T1000 (cell line): ENCODE data around the gene TP53BP2.
A peak's percentile ranks its signal among the peaks of the same experiment; 100 is the strongest.
"Not testable (repeated sequence)": the region's sequence is repeated elsewhere in the genome, so short reads cannot be mapped to it uniquely, and the experiment has no call there.

Source experiments
- DNase-seq: peaks from one replicate; lab custom pipeline; 2025; ENCODE audit warnings: mixed read lengths; lab: John Stamatoyannopoulos, UW

TP53BP2 gene

GRCh38 chr1:223852337-223852736, 6.6 kb upstream of the TP53BP2 start:
- no peak for DNase-seq

GRCh38 chr1:223849352-223850254, 3.9 kb upstream of the TP53BP2 start:
- DNase-seq: no peak

DNA sequence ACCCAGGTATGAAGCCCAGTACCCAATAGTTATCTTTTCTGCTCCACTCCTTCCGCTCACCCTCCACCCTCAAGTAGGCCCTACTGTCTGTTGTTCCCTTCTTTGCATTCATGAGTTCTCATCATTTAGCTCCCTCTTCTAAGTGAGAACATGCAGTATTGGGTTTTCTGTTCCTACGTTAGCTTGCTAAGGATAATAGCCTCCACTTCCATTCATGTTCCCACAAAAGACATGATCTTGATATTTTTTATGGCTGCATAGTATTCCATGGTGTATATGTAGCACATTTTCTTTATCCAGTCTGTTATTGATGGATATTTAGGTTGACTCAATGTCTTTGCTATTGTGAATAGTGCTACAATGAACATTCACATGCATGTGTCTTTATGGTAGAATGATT, 2.8 kb upstream of the TP53BP2 start:
- DNase-seq: no peak

- DNase-seq: no peak
These were observed 2.1 kb upstream of the TP53BP2 start for GRCh38 chr1:223847781-223848345.

DNA sequence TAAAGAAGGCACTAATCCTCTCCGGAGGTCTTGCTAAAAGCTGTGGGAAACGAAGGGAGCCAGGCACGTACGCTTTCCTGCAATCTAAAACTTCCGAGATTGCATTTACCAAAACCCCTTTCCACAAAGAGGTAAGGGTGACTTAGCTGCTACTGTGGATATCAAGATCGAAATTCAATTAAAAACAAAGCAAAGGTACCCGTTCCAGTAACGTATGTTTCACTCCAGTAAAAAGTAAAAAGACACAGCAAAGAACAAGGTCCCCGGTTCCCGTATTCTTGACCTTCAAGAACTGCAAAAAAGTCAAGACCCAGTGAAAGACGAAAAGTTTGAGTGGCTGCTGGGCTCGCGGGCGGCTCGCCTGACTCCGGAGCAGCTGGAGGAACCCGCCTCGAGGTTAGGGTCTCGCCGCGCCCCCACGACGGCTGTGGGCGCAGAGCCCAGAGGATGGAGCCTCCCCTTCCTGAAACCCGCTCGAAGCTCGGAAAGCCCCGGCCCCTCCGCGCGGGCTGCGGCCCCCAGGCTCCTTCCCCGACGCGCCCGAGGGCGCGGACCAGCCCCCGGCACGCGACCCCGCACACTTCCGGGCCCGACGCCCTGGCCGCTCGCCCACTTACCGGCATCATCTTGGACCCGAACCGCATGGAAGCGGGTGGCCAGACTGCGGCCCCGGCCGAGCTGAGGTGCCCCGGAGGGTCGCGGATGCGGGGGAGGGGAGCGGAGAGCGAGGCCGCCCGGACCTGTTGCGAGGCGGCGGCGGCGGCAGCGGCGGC, 524 bp downstream of the TP53BP2 start:
- DNase-seq: peak; percentile 66

DNA sequence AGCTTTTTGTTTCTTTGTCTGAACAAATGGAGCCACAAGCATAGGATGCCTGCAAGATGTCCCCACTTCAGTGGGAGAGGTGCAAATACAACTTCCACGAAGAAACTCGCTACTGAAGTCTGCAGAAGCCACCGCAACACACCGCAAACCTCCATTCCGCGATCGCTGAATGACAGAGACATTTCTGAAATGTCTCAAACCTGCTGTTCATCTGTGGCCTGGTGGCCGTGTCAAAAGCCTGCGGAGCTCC, 1.0 kb downstream of the TP53BP2 start:
- no peak for DNase-seq

- no peak for DNase-seq
These were observed 1.6 kb downstream of the TP53BP2 start for GRCh38 chr1:223843934-223844786.

DNA sequence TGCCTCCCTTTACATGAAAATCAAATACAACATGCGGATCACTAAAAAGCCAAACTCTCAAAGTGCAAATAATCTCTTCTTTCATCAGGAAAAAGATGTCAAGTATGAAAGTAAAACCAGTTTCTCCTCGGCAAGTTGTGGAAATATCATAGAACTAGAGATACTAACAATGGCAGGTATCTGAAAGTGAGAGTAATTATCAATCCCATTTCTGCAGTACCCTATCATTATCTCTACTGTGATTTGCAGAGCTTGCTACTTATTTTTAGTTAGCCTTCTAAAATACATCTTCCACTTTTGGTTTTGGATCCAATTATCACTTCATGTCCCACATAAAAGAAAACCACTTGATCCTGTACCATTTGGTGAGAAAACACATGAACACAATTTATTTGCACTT, 3.0 kb downstream of the TP53BP2 start:
- no peak for DNase-seq

GRCh38 chr1:223841977-223842623, 3.6 kb downstream of the TP53BP2 start:
- DNase-seq: not testable (repeated sequence)

- no peak for DNase-seq
These were observed 5.5 kb downstream of the TP53BP2 start for GRCh38 chr1:223840254-223840653.

DNA sequence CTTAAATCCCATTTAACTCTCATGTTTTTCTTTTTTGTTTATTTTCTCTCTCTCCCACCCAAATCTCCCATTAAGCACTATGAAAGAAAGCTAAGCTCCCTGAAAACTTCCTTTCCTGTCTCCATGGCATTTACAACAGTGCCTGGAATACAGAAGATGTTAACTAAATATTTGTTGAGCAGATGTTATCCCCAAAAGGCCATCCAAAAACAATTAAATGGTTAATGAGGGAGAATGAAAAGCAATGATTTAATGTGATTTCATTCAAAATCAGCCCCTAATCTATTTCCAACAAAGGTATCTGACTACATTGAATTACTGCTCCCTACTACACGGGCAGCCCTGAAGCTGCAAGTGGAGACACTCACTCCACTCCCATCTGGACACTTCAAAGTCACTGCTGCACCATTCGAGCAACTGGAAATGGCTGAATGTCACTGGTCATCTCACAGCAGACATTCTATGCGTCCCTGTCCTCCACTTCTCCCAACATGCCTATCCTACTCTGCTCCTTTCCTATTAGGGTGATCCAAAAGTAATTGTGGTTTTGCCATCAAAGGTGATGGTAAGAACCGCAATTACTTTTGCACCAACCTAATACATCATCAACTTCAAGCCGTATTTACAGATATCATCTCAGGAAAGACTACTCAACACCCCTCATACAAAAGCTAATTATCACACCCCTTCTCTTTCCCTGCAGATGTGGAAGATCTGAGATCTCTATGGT, 7.5 kb downstream of the TP53BP2 start:
- no peak for DNase-seq

DNA sequence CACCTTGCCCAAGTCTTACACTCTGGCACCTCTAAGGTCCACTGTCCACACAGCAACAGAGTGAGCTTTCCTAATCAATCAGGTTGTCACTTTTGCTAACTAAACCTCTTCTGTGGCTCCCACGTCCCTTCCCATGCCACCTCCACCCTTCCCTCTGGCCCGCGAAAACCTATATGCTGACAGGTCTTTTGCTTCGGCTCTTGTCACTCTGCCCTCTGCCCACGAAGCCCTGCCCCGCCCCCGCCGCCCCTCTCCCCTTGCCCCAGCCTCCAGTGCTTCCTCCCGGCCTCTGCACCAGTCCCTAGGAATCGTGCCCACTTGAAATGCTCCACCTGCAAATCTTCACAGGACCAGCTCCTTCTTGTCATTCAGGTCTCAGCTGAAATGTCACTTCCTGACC, 8.1 kb downstream of the TP53BP2 start:
- DNase-seq: no peak

- DNase-seq: no peak
These were observed 8.5 kb downstream of the TP53BP2 start for GRCh38 chr1:223837206-223837605.

GRCh38 chr1:223836586-223836985, 9.2 kb downstream of the TP53BP2 start:
- no peak for DNase-seq

DNA sequence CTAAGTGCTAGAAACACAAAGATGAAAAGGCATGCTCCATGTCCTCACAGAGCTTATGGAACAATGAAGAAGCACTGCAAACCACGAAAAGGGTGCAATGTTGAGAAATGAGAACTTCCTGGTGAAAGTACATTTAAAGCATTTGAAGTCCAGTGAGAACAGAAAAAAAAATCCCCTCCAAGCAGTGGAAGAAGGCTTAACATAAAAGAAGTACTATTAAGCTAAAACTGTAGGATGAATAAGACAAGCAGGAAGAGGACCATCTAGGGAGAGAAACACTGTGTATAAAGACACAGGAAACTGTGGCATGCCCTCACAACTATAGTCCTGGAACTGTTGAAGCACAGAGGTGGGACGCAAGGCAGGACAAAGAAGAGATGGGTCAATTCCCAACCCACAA, 10.0 kb downstream of the TP53BP2 start:
- no peak for DNase-seq

GRCh38 chr1:223834660-223835263, 11.0 kb downstream of the TP53BP2 start:
- DNase-seq: no peak

- DNase-seq: no peak
These were observed 11.8 kb downstream of the TP53BP2 start for GRCh38 chr1:223833948-223834347.

- DNase-seq: no peak
These were observed 13.2 kb downstream of the TP53BP2 start for GRCh38 chr1:223832637-223832943.

GRCh38 chr1:223831755-223832636, 13.8 kb downstream of the TP53BP2 start:
- DNase-seq: no peak

DNA sequence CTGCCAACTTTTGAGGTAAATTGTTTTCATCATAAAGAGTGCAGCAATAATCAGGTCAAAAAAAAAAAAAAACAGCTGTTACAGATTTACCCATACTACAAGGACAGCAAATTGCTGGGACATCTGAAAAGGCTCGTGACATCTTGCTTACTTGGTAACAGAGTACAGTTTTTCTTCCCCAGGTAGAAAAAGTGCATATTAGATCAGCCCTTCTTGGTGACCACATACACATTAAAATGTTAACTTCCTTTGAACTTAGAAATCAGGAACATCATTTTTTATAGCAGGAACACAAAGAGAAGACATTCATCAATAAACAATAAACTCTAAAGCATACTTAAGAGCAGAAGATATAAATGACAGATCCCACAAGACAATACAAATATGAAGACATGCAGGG, 16.1 kb downstream of the TP53BP2 start:
- DNase-seq: no peak
